PC-9 (cell line): Measurements from ENCODE around the gene DENND1A.

Source experiments
- CTCF ChIP-seq: fragments of 200-600 bp; sonication (generic); conservative IDR thresholded peaks from 2 replicates; pipeline ENCODE4 v1.6.1; 2017; ENCODE audit warnings: mixed run types, antibody characterized with exemption, mild to moderate bottlenecking, moderate library complexity
- EZH2 ChIP-seq: fragments of 200-600 bp; sonication (generic); IDR thresholded peaks from 2 replicates; pipeline ENCODE4 v1.8.0; 2017; ENCODE audit warnings: antibody characterized with exemption, low read depth

- TF ChIP-seq CTCF (no peak), EZH2 (no peak)
These were observed 6.0 kb downstream of the DENND1A start for GRCh38 chr9:123923884-123924283.
